Measurements from ENCODE around the gene EPB41L3. TPM values are rescaled to one million over a fixed set of nuclear protein-coding genes. Genes with fewer than 3 reads are reported as not detected.

EPB41L3 gene
- total RNA-seq, 4 donors from 2014 or later: 97.3 to 403 (median 134) TPM

DNA sequence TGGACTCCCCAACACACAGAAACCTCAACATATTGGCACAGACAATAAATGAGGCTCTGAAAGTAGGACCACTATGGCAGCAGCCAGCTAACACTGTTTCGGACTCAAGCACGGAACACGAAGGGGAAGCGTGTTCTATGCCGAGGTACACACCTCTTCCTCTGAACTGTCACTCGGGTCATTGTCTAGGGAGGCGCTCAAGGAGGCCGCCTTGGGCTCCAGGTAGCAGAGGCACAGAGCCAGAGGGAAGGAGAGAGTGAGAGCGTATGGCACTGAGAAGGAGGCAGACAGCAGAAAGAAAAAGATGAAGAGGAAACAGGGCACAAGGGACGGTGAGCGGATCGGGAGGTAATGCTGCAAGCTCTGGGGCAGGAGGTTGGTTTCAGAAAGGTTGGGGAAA is 128.1 kb downstream of the EPB41L3 start:
- in situ Hi-C loops (cut with MboI; ENCODE audit: low pct_ligation_motif_present in 1 of 4, low pct_unique_long_range_greater_than_20kb in 1 of 4, low sequenced_read_pairs in 3 of 4): no loop called here
- TF ChIP-seq POLR2A (IDR thresholded peaks at IDR 0.05): no peak
- TF ChIP-seq POLR2AphosphoS5 (IDR thresholded peaks at IDR 0.05): no peak
- TF ChIP-seq, protein P1, sequence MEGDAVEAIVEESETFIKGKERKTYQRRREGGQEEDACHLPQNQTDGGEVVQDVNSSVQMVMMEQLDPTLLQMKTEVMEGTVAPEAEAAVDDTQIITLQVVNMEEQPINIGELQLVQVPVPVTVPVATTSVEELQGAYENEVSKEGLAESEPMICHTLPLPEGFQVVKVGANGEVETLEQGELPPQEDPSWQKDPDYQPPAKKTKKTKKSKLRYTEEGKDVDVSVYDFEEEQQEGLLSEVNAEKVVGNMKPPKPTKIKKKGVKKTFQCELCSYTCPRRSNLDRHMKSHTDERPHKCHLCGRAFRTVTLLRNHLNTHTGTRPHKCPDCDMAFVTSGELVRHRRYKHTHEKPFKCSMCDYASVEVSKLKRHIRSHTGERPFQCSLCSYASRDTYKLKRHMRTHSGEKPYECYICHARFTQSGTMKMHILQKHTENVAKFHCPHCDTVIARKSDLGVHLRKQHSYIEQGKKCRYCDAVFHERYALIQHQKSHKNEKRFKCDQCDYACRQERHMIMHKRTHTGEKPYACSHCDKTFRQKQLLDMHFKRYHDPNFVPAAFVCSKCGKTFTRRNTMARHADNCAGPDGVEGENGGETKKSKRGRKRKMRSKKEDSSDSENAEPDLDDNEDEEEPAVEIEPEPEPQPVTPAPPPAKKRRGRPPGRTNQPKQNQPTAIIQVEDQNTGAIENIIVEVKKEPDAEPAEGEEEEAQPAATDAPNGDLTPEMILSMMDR (IDR thresholded peaks at IDR 0.05): no peak
- TF ChIP-seq EP300 (IDR thresholded peaks at IDR 0.05; ENCODE audit: low read depth): no peak
- H3K27ac ChIP-seq: no peak overlapping the region
- 95 to 100% methylated on average over 4 to 12 of the region's 12 CpGs for WGBS, 2 donors (ENCODE audit: low coverage in 1 of 2)
- intact Hi-C loops (cut with DNase I; ENCODE audit: low total_unique reads): no loop called here
- peaks cover 0 to 11% (median 0%) of the 10 kb centered on the region in 4 donors for H3K36me3 ChIP-seq
- no peaks in the 10 kb centered on the region for H3K4me1 ChIP-seq
- no peaks in the 10 kb centered on the region for H3K9me3 ChIP-seq
- DNase-seq: no peak
- H3K27me3 ChIP-seq: no peaks in the 10 kb centered on the region
- no peak overlapping the region for H3K4me3 ChIP-seq

DNA sequence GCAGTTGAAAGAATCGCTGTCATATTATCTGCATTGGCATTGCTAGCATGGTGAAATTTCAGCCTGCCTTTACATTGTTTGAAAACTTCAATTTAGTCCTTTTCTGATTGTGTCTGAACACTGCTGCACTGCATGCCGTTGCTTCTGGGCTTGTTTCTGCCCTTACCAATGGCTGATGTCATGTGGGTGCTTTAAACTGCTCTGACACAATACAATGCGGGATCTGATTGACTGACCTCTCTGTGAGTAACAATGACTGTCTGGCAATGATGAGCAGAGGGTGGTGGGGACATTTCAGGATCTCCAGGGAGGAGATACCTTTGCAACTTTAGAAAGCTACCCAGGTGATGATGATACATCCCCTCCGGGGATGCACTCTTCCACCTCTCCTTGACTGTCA is 128.8 kb downstream of the EPB41L3 start:
- no peak for TF ChIP-seq POLR2A (IDR thresholded peaks at IDR 0.05)
- TF ChIP-seq POLR2AphosphoS5 (IDR thresholded peaks at IDR 0.05): no peak
- no peaks in the 10 kb centered on the region for H3K4me1 ChIP-seq
- no peak overlapping the region for H3K27ac ChIP-seq
- WGBS, 2 donors (ENCODE audit: low coverage in 1 of 2): 80 to 86% methylated on average over 2 to 4 of the region's 4 CpGs
- H3K36me3 ChIP-seq: peaks cover 0 to 11% (median 0%) of the 10 kb centered on the region in 4 donors
- no peaks in the 10 kb centered on the region for H3K9me3 ChIP-seq
- DNase-seq: no peak
- no peaks in the 10 kb centered on the region for H3K27me3 ChIP-seq
- intact Hi-C loops (cut with DNase I; ENCODE audit: low total_unique reads): no loop called here
- no peak overlapping the region for H3K4me3 ChIP-seq
- in situ Hi-C loops (cut with MboI; ENCODE audit: low pct_ligation_motif_present in 1 of 4, low pct_unique_long_range_greater_than_20kb in 1 of 4, low sequenced_read_pairs in 3 of 4): no loop called here

DNA sequence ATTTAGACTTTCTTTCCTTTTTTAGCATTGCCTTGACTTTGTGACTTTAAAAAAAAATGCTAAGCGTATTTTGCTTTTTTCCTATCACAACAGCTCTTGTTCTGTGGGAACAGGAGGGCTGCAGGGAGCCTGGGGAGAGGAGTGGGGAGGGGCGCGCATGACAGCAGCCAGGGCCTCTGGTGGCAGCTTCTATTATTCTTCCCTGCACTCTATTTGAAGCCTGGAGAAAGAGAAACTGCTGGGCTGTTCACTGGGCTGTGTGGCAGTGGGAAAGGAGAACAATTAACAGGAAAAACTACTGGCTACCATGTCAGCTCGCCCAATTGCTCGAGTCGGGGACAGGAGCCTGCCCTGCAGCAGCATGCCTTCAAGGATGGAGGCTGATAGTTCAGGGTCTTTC is 129.3 kb downstream of the EPB41L3 start:
- H3K9me3 ChIP-seq: no peaks in the 10 kb centered on the region
- no peaks in the 10 kb centered on the region for H3K4me1 ChIP-seq
- intact Hi-C loops (cut with DNase I; ENCODE audit: low total_unique reads) (no loop called here), in situ Hi-C loops (cut with MboI; ENCODE audit: low pct_ligation_motif_present in 1 of 4, low pct_unique_long_range_greater_than_20kb in 1 of 4, low sequenced_read_pairs in 3 of 4) (no loop called here)
- peaks cover 0 to 10% (median 0%) of the 10 kb centered on the region in 4 donors for H3K36me3 ChIP-seq
- no peak overlapping the region for H3K4me3 ChIP-seq
- no peak overlapping the region for H3K27ac ChIP-seq
- 82 to 83% methylated on average over 3 to 6 of the region's 6 CpGs for WGBS, 2 donors (ENCODE audit: low coverage in 1 of 2)
- no peaks in the 10 kb centered on the region for H3K27me3 ChIP-seq
- TF ChIP-seq POLR2A (IDR thresholded peaks at IDR 0.05): no peak
- TF ChIP-seq EP300 (IDR thresholded peaks at IDR 0.05; ENCODE audit: low read depth): no peak
- TF ChIP-seq, protein P1 (IDR thresholded peaks at IDR 0.05): no peak
- TF ChIP-seq POLR2AphosphoS5 (IDR thresholded peaks at IDR 0.05): no peak
- no peak for DNase-seq

DNA sequence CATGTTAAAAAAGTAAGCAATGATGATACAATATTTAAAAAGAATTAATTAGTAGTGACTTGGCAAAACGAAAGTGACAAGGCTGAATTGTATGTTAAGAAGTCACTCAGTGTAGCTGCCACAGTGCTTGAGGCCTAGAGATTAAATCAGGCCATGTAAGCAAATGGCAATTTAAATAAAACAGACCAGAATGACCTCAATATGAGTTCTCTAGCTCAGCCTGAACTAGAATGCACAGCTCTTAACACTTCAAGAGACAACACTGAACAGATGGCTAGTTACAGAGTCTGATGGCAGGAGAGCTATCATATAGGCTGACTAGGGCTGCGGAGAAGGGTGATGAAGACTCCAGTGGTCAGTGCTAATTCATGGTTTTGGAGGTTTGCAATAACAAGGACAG is 130.3 kb downstream of the EPB41L3 start:
- H3K4me1 ChIP-seq: no peaks in the 10 kb centered on the region
- H3K36me3 ChIP-seq: peaks cover 0 to 3% (median 0%) of the 10 kb centered on the region in 4 donors
- no peaks in the 10 kb centered on the region for H3K27me3 ChIP-seq
- in situ Hi-C loops (cut with MboI; ENCODE audit: low pct_ligation_motif_present in 1 of 4, low pct_unique_long_range_greater_than_20kb in 1 of 4, low sequenced_read_pairs in 3 of 4) (no loop called here), intact Hi-C loops (cut with DNase I; ENCODE audit: low total_unique reads) (no loop called here)
- no peak overlapping the region for H3K27ac ChIP-seq
- no peak for DNase-seq
- WGBS, 2 donors (ENCODE audit: low coverage in 1 of 2): 73 to 79% methylated on average over 2 of the region's 2 CpGs
- TF ChIP-seq EP300 (IDR thresholded peaks at IDR 0.05; ENCODE audit: low read depth): no peak
- TF ChIP-seq, protein P1 (IDR thresholded peaks at IDR 0.05): no peak
- TF ChIP-seq POLR2A (IDR thresholded peaks at IDR 0.05): no peak
- no peak for TF ChIP-seq POLR2AphosphoS5 (IDR thresholded peaks at IDR 0.05)
- H3K9me3 ChIP-seq: no peaks in the 10 kb centered on the region
- no peak overlapping the region for H3K4me3 ChIP-seq

DNA sequence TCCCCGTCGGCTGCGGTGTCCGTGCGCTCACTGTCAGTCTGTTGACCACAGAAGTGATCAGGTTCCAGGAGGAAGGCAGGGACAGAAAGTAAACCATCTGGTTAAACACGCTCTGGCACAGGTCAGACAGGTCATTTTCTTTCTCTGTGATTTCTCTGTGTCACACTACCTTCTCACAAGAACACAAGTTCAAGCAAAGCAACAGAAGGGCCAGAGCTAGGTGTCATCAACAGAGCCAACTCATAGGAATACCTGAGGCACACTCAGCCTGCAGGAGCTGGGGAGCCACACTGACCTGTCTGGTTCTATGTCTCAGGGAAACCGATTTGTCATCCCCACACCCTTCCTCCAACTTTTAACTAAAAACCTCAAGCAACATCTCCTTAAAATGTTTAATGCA is 133.2 kb downstream of the EPB41L3 start:
- in situ Hi-C loops (cut with MboI; ENCODE audit: low pct_ligation_motif_present in 1 of 4, low pct_unique_long_range_greater_than_20kb in 1 of 4, low sequenced_read_pairs in 3 of 4): no loop called here
- Histone ChIP-seq H3K36me3 (peaks cover 0 to 5% (median 2%) of the 10 kb centered on the region in 4 donors), H3K4me1 (no peaks in the 10 kb centered on the region), H3K4me3 (no peak overlapping the region), H3K27me3 (no peaks in the 10 kb centered on the region), H3K9me3 (no peaks in the 10 kb centered on the region), H3K27ac (no peak overlapping the region)
- intact Hi-C loops (cut with DNase I; ENCODE audit: low total_unique reads): no loop called here
- whole genome bisulfite sequencing, 2 donors (ENCODE audit: low coverage in 1 of 2): 94 to 100% methylated on average over 1 to 7 of the region's 7 CpGs
- TF ChIP-seq EP300 (IDR thresholded peaks at IDR 0.05; ENCODE audit: low read depth): no peak
- no peak for TF ChIP-seq POLR2A (IDR thresholded peaks at IDR 0.05)
- no peak for DNase-seq
